Effector memory CD8-positive, alpha-beta T cell (primary cell): ENCODE data around the gene BAIAP2L1.

Experiments used
- ATAC-seq: fragments of 150-1000 bp; cut with Tn5 transposase; replicated peaks from 2 replicates; pipeline ENCODE4 v1.10.0; 2021; ENCODE audit warnings: mild to moderate bottlenecking, moderate library complexity
- DNase-seq, 3 experiments: peaks; one replicate each; pipeline ENCODE4 v3.0.0; 2021
- H3K27ac Mint-ChIP-seq, 2 donors: one replicate each; pipeline ENCODE4 v1.8.0; 2022; ENCODE audit warnings: mild to moderate bottlenecking in 2 of 2, mixed read lengths in 2 of 2, moderate library complexity in 2 of 2
- H3K27me3 Mint-ChIP-seq, 2 donors: one replicate each; pipeline ENCODE4 v1.8.0; 2022; ENCODE audit warnings: mixed read lengths in 2 of 2
- H3K36me3 Mint-ChIP-seq: one replicate; pipeline ENCODE4 v1.8.0; 2022; ENCODE audit warnings: mild to moderate bottlenecking, moderate library complexity, mixed read lengths; ENCODE audit not compliant: insufficient read depth
- H3K4me1 Mint-ChIP-seq, 2 donors: one replicate each; pipeline ENCODE4 v1.8.0; 2022; ENCODE audit warnings: low read depth in 2 of 2, mixed read lengths in 2 of 2
- H3K4me3 Mint-ChIP-seq, 2 donors: one replicate each; pipeline ENCODE4 v1.8.0; 2022; ENCODE audit warnings: mild to moderate bottlenecking in 2 of 2, mixed read lengths in 2 of 2, moderate library complexity in 2 of 2
- H3K9me3 Mint-ChIP-seq, 2 donors: one replicate each; pipeline ENCODE4 v1.8.0; 2022; ENCODE audit warnings: mixed read lengths in 2 of 2

The BAIAP2L1 gene

GRCh38 chr7:98296833-98297232 is 104.1 kb downstream of the BAIAP2L1 start:
- Mint-ChIP-seq H3K27ac (peak overlapping the region in 1 of 2 donors; percentile 16), H3K4me1 (no peaks in the 10 kb centered on the region), H3K9me3 (no peaks in the 10 kb centered on the region), H3K36me3 (peaks cover 13% of the 10 kb centered on the region), H3K27me3 (no peaks in the 10 kb centered on the region), H3K4me3 (no peak overlapping the region)
- DNase-seq (no peak), ATAC-seq (no peak)

- DNase-seq (no peak), ATAC-seq (no peak)
- peaks cover 17% of the 10 kb centered on the region for H3K36me3 Mint-ChIP-seq
- no peaks in the 10 kb centered on the region for H3K27me3 Mint-ChIP-seq
- H3K27ac Mint-ChIP-seq: no peak overlapping the region
- no peaks in the 10 kb centered on the region for H3K9me3 Mint-ChIP-seq
- H3K4me1 Mint-ChIP-seq: no peaks in the 10 kb centered on the region
- H3K4me3 Mint-ChIP-seq: no peak overlapping the region
These were observed 105.3 kb downstream of the BAIAP2L1 start for GRCh38 chr7:98295467-98296192.

- no peak for DNase-seq
- H3K36me3 Mint-ChIP-seq: peaks cover 16% of the 10 kb centered on the region
These were observed 106.0 kb downstream of the BAIAP2L1 start for GRCh38 chr7:98294798-98295382.

GRCh38 chr7:98294326-98294725 is 106.6 kb downstream of the BAIAP2L1 start:
- H3K27ac Mint-ChIP-seq: no peak overlapping the region
- DNase-seq (no peak), ATAC-seq (no peak)
- no peaks in the 10 kb centered on the region for H3K4me1 Mint-ChIP-seq
- no peaks in the 10 kb centered on the region for H3K9me3 Mint-ChIP-seq
- peaks cover 16% of the 10 kb centered on the region for H3K36me3 Mint-ChIP-seq
- H3K27me3 Mint-ChIP-seq: no peaks in the 10 kb centered on the region
- H3K4me3 Mint-ChIP-seq: no peak overlapping the region

More at GRCh38 chr7:98294798-98295382, 106.0 kb downstream of the BAIAP2L1 start:
- Mint-ChIP-seq H3K4me1 (no peaks in the 10 kb centered on the region), H3K27me3 (no peaks in the 10 kb centered on the region), H3K4me3 (no peak overlapping the region), H3K9me3 (no peaks in the 10 kb centered on the region), H3K27ac (peak overlapping the region in 1 of 2 donors; percentile 20)
- ATAC-seq: peak; percentile 48

GRCh38 chr7:98293746-98294145 is 107.1 kb downstream of the BAIAP2L1 start:
- Mint-ChIP-seq H3K4me1 (no peaks in the 10 kb centered on the region), H3K9me3 (no peaks in the 10 kb centered on the region), H3K27ac (no peak overlapping the region), H3K36me3 (peaks cover 16% of the 10 kb centered on the region), H3K4me3 (no peak overlapping the region), H3K27me3 (no peaks in the 10 kb centered on the region)
- DNase-seq (no peak), ATAC-seq (no peak)

GRCh38 chr7:98293265-98293664 is 107.6 kb downstream of the BAIAP2L1 start:
- ATAC-seq: no peak
- Mint-ChIP-seq H3K4me1 (no peaks in the 10 kb centered on the region), H3K4me3 (no peak overlapping the region), H3K36me3 (peaks cover 16% of the 10 kb centered on the region), H3K27me3 (no peaks in the 10 kb centered on the region), H3K9me3 (no peaks in the 10 kb centered on the region), H3K27ac (no peak overlapping the region)
- DNase-seq: no peak

- H3K4me3 Mint-ChIP-seq: no peak overlapping the region
- ATAC-seq: no peak
- no peaks in the 10 kb centered on the region for H3K9me3 Mint-ChIP-seq
- H3K27ac Mint-ChIP-seq: no peak overlapping the region
- DNase-seq: no peak
- H3K27me3 Mint-ChIP-seq: no peaks in the 10 kb centered on the region
- H3K36me3 Mint-ChIP-seq: peaks cover 16% of the 10 kb centered on the region
- H3K4me1 Mint-ChIP-seq: no peaks in the 10 kb centered on the region
These were observed 109.2 kb downstream of the BAIAP2L1 start for GRCh38 chr7:98291717-98292116.

- H3K36me3 Mint-ChIP-seq: peaks cover 12% of the 10 kb centered on the region
- H3K27ac Mint-ChIP-seq: no peak overlapping the region
- ATAC-seq (no peak), DNase-seq (no peak)
- no peak overlapping the region for H3K4me3 Mint-ChIP-seq
- H3K27me3 Mint-ChIP-seq: no peaks in the 10 kb centered on the region
- peaks cover 6 to 8% of the 10 kb centered on the region in 2 donors for H3K4me1 Mint-ChIP-seq
- H3K9me3 Mint-ChIP-seq: no peaks in the 10 kb centered on the region
These were observed 111.5 kb downstream of the BAIAP2L1 start for GRCh38 chr7:98289333-98289875.

- Mint-ChIP-seq H3K27me3 (no peaks in the 10 kb centered on the region), H3K27ac (peak overlapping the region in 1 of 2 donors; percentile 44), H3K4me1 (peaks cover 9 to 16% of the 10 kb centered on the region in 2 donors), H3K36me3 (peaks cover 22% of the 10 kb centered on the region), H3K9me3 (no peaks in the 10 kb centered on the region), H3K4me3 (no peak overlapping the region)
- DNase-seq (no peak), ATAC-seq (no peak)
These were observed 112.6 kb downstream of the BAIAP2L1 start for GRCh38 chr7:98288064-98288823.

- Mint-ChIP-seq H3K4me1 (peaks cover 16 to 23% of the 10 kb centered on the region in 2 donors), H3K27me3 (no peaks in the 10 kb centered on the region), H3K9me3 (no peaks in the 10 kb centered on the region), H3K4me3 (no peak overlapping the region), H3K27ac (peak overlapping the region in 1 of 2 donors; percentile 51), H3K36me3 (peaks cover 20% of the 10 kb centered on the region)
- ATAC-seq (no peak), DNase-seq (no peak)
These were observed 113.4 kb downstream of the BAIAP2L1 start for GRCh38 chr7:98287486-98287959.

GRCh38 chr7:98286701-98287485 is 114.0 kb downstream of the BAIAP2L1 start:
- peak overlapping the region; percentile 51 to 68 for H3K27ac Mint-ChIP-seq
- ATAC-seq (no peak), DNase-seq (no peak)
- no peak overlapping the region for H3K4me3 Mint-ChIP-seq
- H3K36me3 Mint-ChIP-seq: peaks cover 19% of the 10 kb centered on the region
- no peaks in the 10 kb centered on the region for H3K9me3 Mint-ChIP-seq
- no peaks in the 10 kb centered on the region for H3K27me3 Mint-ChIP-seq
- peaks cover 21 to 28% of the 10 kb centered on the region in 2 donors for H3K4me1 Mint-ChIP-seq

- DNase-seq (no peak), ATAC-seq (no peak)
- Mint-ChIP-seq H3K27ac (peak overlapping the region; percentile 44 to 68), H3K9me3 (no peaks in the 10 kb centered on the region), H3K4me1 (peaks cover 21 to 28% of the 10 kb centered on the region in 2 donors), H3K4me3 (no peak overlapping the region), H3K36me3 (peaks cover 14% of the 10 kb centered on the region), H3K27me3 (no peaks in the 10 kb centered on the region)
These were observed 114.8 kb downstream of the BAIAP2L1 start for GRCh38 chr7:98286093-98286539.
